Skeletal muscle satellite cell (primary cell): ENCODE data around the gene ZFHX3.

ENCODE experiments used
- H3K27me3 ChIP-seq: 2 replicates; pipeline ENCODE4 v1.7.0; 2013; ENCODE audit warnings: low read length; ENCODE audit not compliant: control insufficient read depth, insufficient read depth
- H3K36me3 ChIP-seq: 2 replicates; pipeline ENCODE4 v1.7.0; 2013; ENCODE audit warnings: mild to moderate bottlenecking, control low read depth, low read length; ENCODE audit not compliant: insufficient read depth
- H3K4me1 ChIP-seq: 2 replicates; pipeline ENCODE4 v1.7.0; 2013; ENCODE audit warnings: low read length; ENCODE audit not compliant: control insufficient read depth, insufficient read depth
- H3K4me2 ChIP-seq: 2 replicates; pipeline ENCODE4 v1.7.0; 2013; ENCODE audit warnings: mild to moderate bottlenecking, low read length
- H3K4me3 ChIP-seq: 2 replicates; pipeline ENCODE4 v1.7.0; 2013; ENCODE audit warnings: low read length
- H3K9ac ChIP-seq: 2 replicates; pipeline ENCODE4 v1.7.0; 2013; ENCODE audit warnings: mild to moderate bottlenecking, low read depth, low read length, moderate library complexity
- H3K9me3 ChIP-seq: replicated peaks from 2 replicates; pipeline ENCODE4 v1.7.0; 2013; ENCODE audit warnings: mild to moderate bottlenecking, control low read depth, low read length

The ZFHX3 gene

GRCh38 chr16:72894293-72895151 is 153.4 kb downstream of the ZFHX3 start:
- Histone ChIP-seq H3K4me2 (peak overlapping the region; percentile 66), H3K4me1 (peaks cover 44% of the 10 kb centered on the region), H3K9ac (peak overlapping the region; percentile 61), H3K27me3 (no peaks in the 10 kb centered on the region), H3K4me3 (peak overlapping the region; percentile 48), H3K9me3 (no peaks in the 10 kb centered on the region), H3K36me3 (peaks cover 4% of the 10 kb centered on the region)

- Histone ChIP-seq H3K36me3 (peaks cover 24% of the 10 kb centered on the region), H3K27me3 (no peaks in the 10 kb centered on the region), H3K9me3 (no peaks in the 10 kb centered on the region), H3K9ac (no peak overlapping the region), H3K4me2 (no peak overlapping the region), H3K4me3 (no peak overlapping the region), H3K4me1 (peaks cover 39% of the 10 kb centered on the region)
Observed at GRCh38 chr16:72891291-72892227, 156.4 kb downstream of the ZFHX3 start.

DNA sequence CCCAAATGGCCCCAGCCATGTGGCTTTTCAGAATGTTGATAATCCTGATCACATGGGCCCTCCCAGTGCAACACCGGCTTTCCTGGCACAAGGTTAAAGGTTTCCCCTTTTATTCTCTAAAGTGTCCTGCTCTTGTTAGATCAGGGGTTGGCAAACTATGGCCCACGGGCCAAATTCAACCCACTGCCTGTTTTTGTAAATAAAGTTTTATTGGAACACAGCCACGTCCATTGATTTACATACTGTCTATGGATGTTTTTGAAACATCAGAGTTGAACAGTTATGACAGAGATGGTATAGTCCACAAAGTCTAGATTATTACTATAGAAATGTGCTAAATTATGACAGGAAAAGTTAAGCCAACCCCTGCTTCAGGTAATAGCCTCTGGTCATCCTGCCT is 157.3 kb downstream of the ZFHX3 start:
- Histone ChIP-seq H3K27me3 (no peaks in the 10 kb centered on the region), H3K4me1 (peaks cover 29% of the 10 kb centered on the region), H3K4me2 (no peak overlapping the region), H3K4me3 (no peak overlapping the region), H3K9me3 (no peaks in the 10 kb centered on the region), H3K36me3 (peaks cover 33% of the 10 kb centered on the region), H3K9ac (no peak overlapping the region)

- peaks cover 40% of the 10 kb centered on the region for H3K36me3 ChIP-seq
- no peaks in the 10 kb centered on the region for H3K27me3 ChIP-seq
- H3K9me3 ChIP-seq = no peaks in the 10 kb centered on the region
- H3K4me1 ChIP-seq = peaks cover 22% of the 10 kb centered on the region
- no peak overlapping the region for H3K9ac ChIP-seq
- H3K4me2 ChIP-seq = no peak overlapping the region
- no peak overlapping the region for H3K4me3 ChIP-seq
Observed at GRCh38 chr16:72889616-72890582, 158.0 kb downstream of the ZFHX3 start.

GRCh38 chr16:72887537-72887936 is 160.4 kb downstream of the ZFHX3 start:
- Histone ChIP-seq H3K9me3 (no peaks in the 10 kb centered on the region), H3K4me3 (no peak overlapping the region)

GRCh38 chr16:72886346-72886974 is 161.5 kb downstream of the ZFHX3 start:
- Histone ChIP-seq H3K9ac (no peak overlapping the region), H3K9me3 (no peaks in the 10 kb centered on the region), H3K36me3 (peaks cover 49% of the 10 kb centered on the region), H3K4me2 (no peak overlapping the region), H3K4me1 (peaks cover 24% of the 10 kb centered on the region), H3K4me3 (no peak overlapping the region), H3K27me3 (no peaks in the 10 kb centered on the region)

More at GRCh38 chr16:72887537-72887936, 160.4 kb downstream of the ZFHX3 start:
- Histone ChIP-seq H3K36me3 (peaks cover 49% of the 10 kb centered on the region), H3K4me2 (no peak overlapping the region), H3K9ac (no peak overlapping the region), H3K27me3 (no peaks in the 10 kb centered on the region), H3K4me1 (peaks cover 31% of the 10 kb centered on the region)

DNA sequence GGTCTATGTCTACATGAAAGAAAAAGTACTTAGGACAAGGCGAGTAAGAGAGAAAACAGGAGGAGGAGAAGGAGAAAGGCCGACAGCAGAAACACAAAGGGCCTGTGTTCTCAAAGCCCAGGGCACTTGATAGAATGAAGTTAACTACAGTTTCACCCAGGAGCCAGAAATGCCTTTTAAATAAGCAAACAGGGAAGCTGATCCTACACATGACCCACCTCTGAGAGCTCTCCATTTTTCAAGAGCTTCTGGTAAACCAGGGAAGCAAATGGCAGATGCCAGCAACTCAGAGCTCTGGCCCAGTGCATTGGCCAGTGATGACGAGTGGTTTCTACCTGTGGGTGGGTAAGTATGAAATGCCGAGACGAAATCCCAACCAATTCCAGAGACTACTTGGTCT is 163.4 kb downstream of the ZFHX3 start:
- Histone ChIP-seq H3K9ac (peak overlapping the region; percentile 22), H3K4me2 (no peak overlapping the region), H3K4me3 (no peak overlapping the region), H3K27me3 (no peaks in the 10 kb centered on the region), H3K4me1 (peaks cover 26% of the 10 kb centered on the region), H3K36me3 (peaks cover 46% of the 10 kb centered on the region), H3K9me3 (no peaks in the 10 kb centered on the region)

- Histone ChIP-seq H3K36me3 (peaks cover 45% of the 10 kb centered on the region), H3K4me3 (no peak overlapping the region), H3K9ac (peak overlapping the region; percentile 22), H3K4me2 (peak overlapping the region; percentile 39), H3K27me3 (no peaks in the 10 kb centered on the region), H3K9me3 (no peaks in the 10 kb centered on the region), H3K4me1 (peaks cover 26% of the 10 kb centered on the region)
Observed at GRCh38 chr16:72884037-72884436, 163.9 kb downstream of the ZFHX3 start.

GRCh38 chr16:72879846-72880245 is 168.1 kb downstream of the ZFHX3 start:
- no peak overlapping the region for H3K4me2 ChIP-seq
- peaks cover 64% of the 10 kb centered on the region for H3K4me1 ChIP-seq
- no peak overlapping the region for H3K9ac ChIP-seq

More at GRCh38 chr16:72879846-72880245, 168.1 kb downstream of the ZFHX3 start:
- no peaks in the 10 kb centered on the region for H3K27me3 ChIP-seq
- peaks cover 8% of the 10 kb centered on the region for H3K36me3 ChIP-seq
- no peak overlapping the region for H3K4me3 ChIP-seq
- H3K9me3 ChIP-seq = no peaks in the 10 kb centered on the region
